HG02610 (cell line): ENCODE data around the gene SUGP1.
"Not testable (repeated sequence)": the region's sequence is repeated elsewhere in the genome, so short reads cannot be mapped to it uniquely, and the experiment has no call there.

Experiments used
- ATAC-seq: cut with Tn5 transposase; IDR thresholded peaks from one replicate; pipeline ENCODE4 v1.9.1; 2021; ENCODE audit warnings: mild to moderate bottlenecking, moderate library complexity; ENCODE audit not compliant: unreplicated experiment

The SUGP1 gene

GRCh38 chr19:19320361-19321140 is at the start of gene SUGP1, which contains the start of gene MAU2:
TSS of gene SUGP1 (minus strand) at chr19:19320509. CDS start at chr19:19320496, 13 bp downstream.
TSS of gene MAU2 (plus strand) at chr19:19320829. CDS start at chr19:19320860, 31 bp downstream.
- ATAC-seq, result peak; percentile 93

- ATAC-seq, result no peak
Measured at GRCh38 chr19:19368087-19368486, 47.8 kb upstream of the SUGP1 start.

GRCh38 chr19:19366434-19367396 is 46.4 kb upstream of the SUGP1 start:
- peak; percentile 66 for ATAC-seq

- no peak for ATAC-seq
Measured at GRCh38 chr19:19362075-19362474, 41.8 kb upstream of the SUGP1 start.

GRCh38 chr19:19361075-19361594 is 40.8 kb upstream of the SUGP1 start:
- peak; percentile 70 for ATAC-seq

GRCh38 chr19:19356901-19357566 is 36.7 kb upstream of the SUGP1 start:
- ATAC-seq, result no peak

GRCh38 chr19:19356500-19356899 is 36.2 kb upstream of the SUGP1 start:
- no peak for ATAC-seq

- no peak for ATAC-seq
Measured at GRCh38 chr19:19355606-19356139, 35.4 kb upstream of the SUGP1 start.

- ATAC-seq, result no peak
Measured at GRCh38 chr19:19354932-19355331, 34.6 kb upstream of the SUGP1 start.

- no peak for ATAC-seq
Measured at GRCh38 chr19:19354007-19354406, 33.7 kb upstream of the SUGP1 start.

- no peak for ATAC-seq
Measured at GRCh38 chr19:19352823-19353222, 32.5 kb upstream of the SUGP1 start.

- ATAC-seq, result not testable (repeated sequence)
Measured at GRCh38 chr19:19350756-19351155, 30.4 kb upstream of the SUGP1 start.

- ATAC-seq, result no peak
Measured at GRCh38 chr19:19349365-19349764, 29.1 kb upstream of the SUGP1 start.

GRCh38 chr19:19348266-19348665 is 28.0 kb upstream of the SUGP1 start:
- no peak for ATAC-seq

GRCh38 chr19:19347401-19348110 is 27.2 kb upstream of the SUGP1 start:
- ATAC-seq, result no peak

GRCh38 chr19:19345970-19346369 is 25.7 kb upstream of the SUGP1 start:
- no peak for ATAC-seq

GRCh38 chr19:19345232-19345631 is 24.9 kb upstream of the SUGP1 start:
- no peak for ATAC-seq

- no peak for ATAC-seq
Measured at GRCh38 chr19:19343762-19344161, 23.5 kb upstream of the SUGP1 start.

- ATAC-seq, result no peak
Measured at GRCh38 chr19:19343016-19343362, 22.7 kb upstream of the SUGP1 start.
